Spinal cord (tissue), 10 donors: ENCODE measurements around the gene LRCH4. TPM values are rescaled to one million over a fixed set of nuclear protein-coding genes. Genes with fewer than 3 reads are reported as not detected.
"Not testable (repeated sequence)": the region's sequence is repeated elsewhere in the genome, so short reads cannot be mapped to it uniquely, and the experiment has no call there.

ENCODE experiments used
- DNase-seq, 6 donors: peaks; one replicate each; pipeline versions ENCODE4 v3.0.0 to v3.0.0-alpha.2; 2013 to 2015; ENCODE audit warnings: low spot score in 6 of 6, low read depth in 4 of 6
- H3K27ac ChIP-seq: one replicate; pipeline ENCODE4 v1.5.1; 2013; ENCODE audit warnings: low read depth, low read length, control low read depth
- H3K27me3 ChIP-seq: one replicate; pipeline ENCODE4 v1.6.1; 2013; ENCODE audit warnings: low read length; ENCODE audit not compliant: control insufficient read depth, insufficient read depth
- H3K36me3 ChIP-seq: one replicate; pipeline ENCODE4 v1.6.1; 2013; ENCODE audit warnings: low read length; ENCODE audit not compliant: control insufficient read depth, insufficient read depth
- H3K4me1 ChIP-seq: one replicate; pipeline ENCODE4 v1.6.1; 2013; ENCODE audit warnings: low read length; ENCODE audit not compliant: control insufficient read depth, insufficient read depth
- H3K4me3 ChIP-seq: one replicate; pipeline ENCODE4 v1.5.1; 2013; ENCODE audit warnings: low read depth, low read length, control low read depth
- H3K9me3 ChIP-seq: one replicate; pipeline ENCODE4 v1.6.1; 2013; ENCODE audit warnings: low read length; ENCODE audit not compliant: control insufficient read depth, insufficient read depth
- WGBS: methylation state at CpG from one replicate; pipeline ENCODE4 v1.1.5; 2013; ENCODE audit warnings: missing lambda C conversion rate; ENCODE audit not compliant: insufficient coverage; 5-methylcytosine and 5-hydroxymethylcytosine counted together
- polyA plus RNA-seq, 2 donors: library from polyadenylated mRNA; unstranded; fragments of 120-200 nt; gene quantifications; one replicate each; pipeline ENCODE4 v1.2.1, GENCODE V29; 2013; ENCODE audit not compliant: insufficient read length in 2 of 2
- total RNA-seq, 2 donors: library from RNA; depleted of rRNA in 1 of 2; stranded (reverse); fragments of 120-200 nt in 1 of 2; fragments of >200 nt in 1 of 2; gene quantifications; one replicate each; pipeline versions ENCODE4 v1.2.3 to v1.2.4, GENCODE V29; 2013 to 2014
- donor health status: healthy.

LRCH4 gene
- total and polyA plus RNA-seq, 4 donors = 9.6 to 61.3 (median 29.1) TPM

DNA sequence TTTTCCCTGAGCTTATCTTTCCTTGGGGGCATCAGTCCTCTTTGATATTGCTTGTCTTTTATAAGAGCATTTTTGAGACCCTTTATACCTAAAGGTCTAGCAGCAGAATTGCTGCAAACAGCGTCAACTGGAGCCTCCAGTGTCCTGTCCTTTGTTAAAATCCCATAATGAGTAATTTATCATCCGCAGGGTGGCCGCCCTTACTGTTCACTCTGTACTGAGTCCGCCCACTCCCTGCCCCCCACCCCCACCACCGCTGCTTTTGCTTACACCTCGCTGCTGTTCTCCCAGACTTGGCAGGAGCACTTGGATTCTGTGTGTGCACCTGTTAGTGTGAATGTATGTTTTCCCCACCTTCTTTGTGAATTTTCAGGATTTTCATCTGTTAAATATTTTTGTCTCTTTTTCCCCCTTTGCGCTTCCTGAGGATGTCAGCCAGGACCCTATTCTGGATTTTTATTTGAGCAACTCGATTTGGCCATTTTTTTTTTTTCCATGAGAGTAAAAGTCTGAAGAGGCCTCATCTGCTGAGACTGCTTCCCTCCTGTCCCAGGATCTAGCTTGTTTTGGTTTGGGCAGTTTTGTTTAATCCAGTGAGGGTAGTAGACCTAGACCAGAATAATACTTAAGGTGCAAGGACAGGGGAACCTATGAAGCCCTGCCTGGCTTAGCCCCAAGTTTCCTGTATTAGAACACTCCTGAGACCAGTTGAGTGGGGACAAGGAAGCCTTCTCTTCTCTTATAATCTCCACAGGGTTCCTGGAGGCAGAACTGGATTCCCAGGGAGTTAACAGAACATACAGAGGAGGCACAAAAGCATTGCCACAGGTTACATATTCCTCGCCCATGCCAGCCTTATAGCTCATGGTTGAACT, 38.8 kb downstream of the LRCH4 start:
- no peak for DNase-seq
- H3K9me3 ChIP-seq = no peaks in the 10 kb centered on the region

GRCh38 chr7:100546129-100546925, 39.6 kb downstream of the LRCH4 start:
- peaks cover 19% of the 10 kb centered on the region for H3K4me1 ChIP-seq
- 29% methylated on average over 4 of the region's 10 CpGs for WGBS
- no peaks in the 10 kb centered on the region for H3K9me3 ChIP-seq
- H3K27me3 ChIP-seq = no peaks in the 10 kb centered on the region
- DNase-seq = peak in 1 of 6 donors; percentile 4
- H3K4me3 ChIP-seq = no peak overlapping the region
- H3K27ac ChIP-seq = peak overlapping the region; percentile 88
- peaks cover 10% of the 10 kb centered on the region for H3K36me3 ChIP-seq

More for the DNA sequence above, 38.8 kb downstream of the LRCH4 start:
- H3K27me3 ChIP-seq = no peaks in the 10 kb centered on the region
- peaks cover 17% of the 10 kb centered on the region for H3K36me3 ChIP-seq
- H3K4me3 ChIP-seq = no peak overlapping the region
- 50% methylated on average over 1 of the region's 9 CpGs for WGBS
- H3K27ac ChIP-seq = peak overlapping the region; percentile 88
- peaks cover 19% of the 10 kb centered on the region for H3K4me1 ChIP-seq

DNA sequence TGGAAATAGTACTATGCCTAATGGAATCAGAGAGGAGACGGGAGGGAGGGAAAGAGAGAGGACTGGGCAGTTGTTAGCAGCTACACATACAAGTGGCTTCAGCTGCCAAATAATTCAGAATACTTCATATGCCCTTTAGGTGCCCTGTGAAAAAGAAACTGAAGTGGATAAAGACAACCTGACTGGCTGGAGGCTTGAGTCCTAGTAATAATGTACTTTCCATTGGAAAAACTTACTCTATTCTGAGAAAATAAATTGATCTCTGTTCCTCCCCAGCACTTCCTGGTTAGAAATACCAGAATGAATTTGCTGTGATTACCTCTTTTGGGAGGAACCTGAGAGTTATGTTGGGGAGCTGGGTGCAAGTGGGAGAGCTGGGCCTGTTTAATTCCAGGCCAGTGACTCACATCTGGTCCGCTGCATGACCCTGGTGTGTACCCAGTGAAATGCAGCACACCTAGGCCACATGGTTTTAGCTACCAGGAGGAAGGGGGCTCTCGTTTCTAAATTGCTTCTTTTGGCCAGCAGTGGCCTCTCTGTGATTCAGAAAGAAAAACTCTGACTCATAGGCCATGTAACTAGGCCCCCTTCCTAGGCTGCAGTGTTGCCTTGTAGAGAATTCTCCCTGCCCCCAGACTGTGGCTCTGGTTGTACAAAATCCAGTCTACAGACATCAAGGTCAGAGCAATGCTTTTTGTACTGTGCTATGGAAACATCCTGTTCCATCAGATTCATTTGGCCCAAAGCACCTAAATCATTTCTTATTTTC, 40.4 kb downstream of the LRCH4 start:
- WGBS = 40% methylated on average over 2 of the region's 3 CpGs
- no peaks in the 10 kb centered on the region for H3K27me3 ChIP-seq
- H3K9me3 ChIP-seq = no peaks in the 10 kb centered on the region
- peak overlapping the region; percentile 88 for H3K27ac ChIP-seq
- peaks cover 8% of the 10 kb centered on the region for H3K36me3 ChIP-seq
- DNase-seq = peak in 3 of 6 donors; percentile 32 to 70 (median 34)
- no peak overlapping the region for H3K4me3 ChIP-seq
- peaks cover 21% of the 10 kb centered on the region for H3K4me1 ChIP-seq

DNA sequence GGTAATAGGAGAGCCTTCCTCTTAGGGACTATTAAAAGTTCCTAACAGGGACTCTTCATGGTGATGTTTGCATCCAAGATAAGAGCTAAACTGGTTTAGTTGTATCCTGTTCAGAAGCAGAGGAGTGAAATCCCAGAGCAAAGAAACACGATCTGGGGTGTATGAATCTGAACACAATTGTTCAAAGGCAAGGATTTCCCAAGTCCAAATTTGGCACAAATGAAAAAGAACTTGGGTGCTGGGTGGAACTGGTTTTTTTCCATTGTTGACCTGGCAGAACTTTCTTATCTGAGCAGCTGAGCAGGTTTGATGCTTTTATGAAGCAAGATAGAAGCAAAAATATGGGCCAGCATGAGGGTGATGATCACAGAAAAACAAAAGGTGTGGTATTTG, 41.0 kb downstream of the LRCH4 start:
- H3K27me3 ChIP-seq = no peaks in the 10 kb centered on the region
- no peaks in the 10 kb centered on the region for H3K9me3 ChIP-seq
- peaks cover 8% of the 10 kb centered on the region for H3K36me3 ChIP-seq
- H3K4me1 ChIP-seq = peaks cover 20% of the 10 kb centered on the region
- DNase-seq = no peak
- WGBS = 38% methylated on average over 1 of the region's 1 CpG
- H3K4me3 ChIP-seq = no peak overlapping the region
- peak overlapping the region; percentile 88 for H3K27ac ChIP-seq

DNA sequence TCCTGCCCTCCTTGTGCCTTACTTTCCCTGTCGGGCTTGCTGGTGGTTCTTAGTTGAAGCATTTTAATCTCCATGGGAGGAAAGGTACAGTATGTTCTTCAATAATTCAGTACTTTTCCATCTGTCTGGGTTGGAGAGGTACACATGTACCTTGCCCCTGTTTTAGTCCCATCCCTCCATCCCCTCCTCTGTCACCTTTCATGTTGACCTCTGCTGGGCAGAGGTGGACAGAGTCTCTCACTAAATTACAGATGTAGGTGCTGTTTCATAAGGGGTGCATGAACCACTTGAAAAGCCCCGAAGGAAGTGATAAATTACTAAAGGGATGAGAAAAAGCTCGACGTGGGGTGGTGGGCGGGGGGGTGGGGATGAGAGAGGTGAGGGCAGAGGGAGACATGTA, 41.5 kb downstream of the LRCH4 start:
- peak overlapping the region; percentile 88 for H3K27ac ChIP-seq
- 46% methylated on average over 4 of the region's 5 CpGs for WGBS
- no peaks in the 10 kb centered on the region for H3K9me3 ChIP-seq
- peaks cover 23% of the 10 kb centered on the region for H3K4me1 ChIP-seq
- H3K27me3 ChIP-seq = no peaks in the 10 kb centered on the region
- DNase-seq = no peak
- H3K4me3 ChIP-seq = no peak overlapping the region
- peaks cover 4% of the 10 kb centered on the region for H3K36me3 ChIP-seq

GRCh38 chr7:100543586-100543985, 42.3 kb downstream of the LRCH4 start:
- peak overlapping the region; percentile 88 for H3K27ac ChIP-seq
- no peaks in the 10 kb centered on the region for H3K36me3 ChIP-seq
- H3K4me3 ChIP-seq = no peak overlapping the region
- peaks cover 24% of the 10 kb centered on the region for H3K4me1 ChIP-seq
- no peaks in the 10 kb centered on the region for H3K9me3 ChIP-seq
- DNase-seq = no peak
- H3K27me3 ChIP-seq = no peaks in the 10 kb centered on the region
- no CpG with 5 or more reads among the region's 1 CpG for WGBS

DNA sequence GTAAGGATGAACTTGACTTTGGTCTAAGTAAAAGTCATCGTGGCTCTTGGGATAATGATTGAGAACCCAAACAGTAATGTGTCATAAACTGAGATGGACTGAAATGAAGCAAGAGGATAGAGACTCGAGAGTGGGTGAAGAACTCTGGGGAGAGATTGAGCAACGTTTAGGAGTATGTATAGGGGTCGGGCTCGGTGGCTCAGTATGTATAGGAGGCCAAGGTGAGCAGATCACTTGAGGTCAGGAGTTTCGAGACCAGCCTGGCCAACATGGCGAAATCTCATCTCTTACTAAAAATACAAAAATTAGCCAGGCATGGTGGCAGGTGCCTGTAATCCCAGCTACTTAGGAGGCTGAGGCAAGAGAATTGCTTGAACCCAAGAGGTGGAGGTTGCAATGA, 44.6 kb downstream of the LRCH4 start:
- not testable (repeated sequence) for H3K9me3 ChIP-seq, DNase-seq, H3K36me3 ChIP-seq, H3K4me3 ChIP-seq, H3K27ac ChIP-seq, H3K27me3 ChIP-seq
- peaks cover 23% of the 10 kb centered on the region for H3K4me1 ChIP-seq
- WGBS = 77% methylated on average over 4 of the region's 7 CpGs

DNA sequence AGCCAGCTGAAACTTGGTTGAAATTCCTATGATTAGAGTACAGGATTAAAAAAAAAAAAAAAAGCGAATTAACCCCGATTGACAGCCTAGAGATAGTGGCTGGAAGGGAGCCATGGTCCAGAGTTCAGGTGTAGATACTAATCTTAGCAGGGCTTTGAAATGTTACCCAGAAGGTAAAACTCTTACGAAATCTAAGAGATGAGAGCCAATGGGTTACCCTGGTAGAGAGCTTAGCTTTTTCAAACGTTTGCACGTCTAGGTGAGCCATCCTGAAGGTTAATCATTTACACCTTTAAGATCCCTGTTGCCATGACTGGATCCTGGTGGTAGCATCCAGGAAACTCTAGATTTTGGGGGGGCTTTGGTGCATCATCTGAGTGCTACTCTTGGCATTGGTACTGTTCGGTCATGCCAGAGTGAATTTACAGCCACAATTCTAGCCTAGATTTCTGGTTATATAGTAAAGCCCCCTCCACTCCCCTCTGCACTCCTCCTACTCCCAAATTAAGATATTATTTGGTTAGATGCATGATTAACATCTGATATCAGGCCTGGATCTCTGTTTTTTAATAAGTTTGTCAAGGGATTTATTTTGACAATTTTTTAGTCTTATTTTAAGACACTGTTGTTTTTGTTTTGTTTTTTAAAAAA, 45.7 kb downstream of the LRCH4 start:
- no peak overlapping the region for H3K27ac ChIP-seq

More for the DNA sequence above, 45.7 kb downstream of the LRCH4 start:
- Histone ChIP-seq H3K27me3 (no peaks in the 10 kb centered on the region), H3K9me3 (no peaks in the 10 kb centered on the region), H3K4me3 (peak overlapping the region; percentile 66), H3K4me1 (peaks cover 13% of the 10 kb centered on the region), H3K36me3 (no peaks in the 10 kb centered on the region)
- WGBS = 40% methylated on average over 1 of the region's 6 CpGs
- DNase-seq = no peak
